Cardiac fibroblast (primary cell): ENCODE measurements around the gene LAX1.
"Not testable (repeated sequence)": the region's sequence is repeated elsewhere in the genome, so short reads cannot be mapped to it uniquely, and the experiment has no call there.

Experiments used
- DNase-seq, 2 donors: peaks; one replicate each; pipeline versions ENCODE4 v3.0.0 to v3.0.0-alpha.2; 2010; ENCODE audit warnings: low read depth in 2 of 2
- H3K4me3 ChIP-seq, 2 donors: replicated peaks in 1 of 2; 1 replicate in 1 of 2; 2 replicates in 1 of 2; pipeline ENCODE4 v1.5.1; 2011; ENCODE audit warnings: low read depth in 2 of 2, low read length in 2 of 2, mild to moderate bottlenecking in 2 of 2, moderate library complexity in 1 of 2
- TF ChIP-seq, protein P1 (sequence below): IDR thresholded peaks from one replicate; pipeline ENCODE4 v1.5.1; 2011; ENCODE audit warnings: low read depth, mild to moderate bottlenecking, low read length, inconsistent platforms

LAX1 gene

DNA sequence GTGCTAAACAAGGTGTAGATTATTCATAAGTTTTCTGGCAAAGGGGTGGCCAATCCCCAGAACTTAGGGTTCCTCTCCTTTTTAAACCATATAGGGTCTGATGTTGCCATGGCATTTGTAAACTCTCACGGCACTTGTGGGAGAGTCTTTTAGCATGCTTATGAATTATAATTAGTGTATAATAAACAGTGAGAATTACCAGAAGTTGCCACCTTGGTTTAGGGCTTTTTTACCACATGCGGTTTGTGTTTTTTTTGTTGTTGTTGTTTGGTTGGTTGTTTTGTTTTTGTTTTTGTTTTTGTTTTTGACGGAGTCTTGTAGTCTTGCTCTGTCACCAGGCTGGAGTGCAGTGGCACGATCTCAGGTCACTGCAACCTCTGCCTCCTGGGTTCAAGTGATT lies 8.9 kb upstream of the LAX1 start:
- no peak overlapping the region for H3K4me3 ChIP-seq
- no peak for DNase-seq
- TF ChIP-seq, protein P1, sequence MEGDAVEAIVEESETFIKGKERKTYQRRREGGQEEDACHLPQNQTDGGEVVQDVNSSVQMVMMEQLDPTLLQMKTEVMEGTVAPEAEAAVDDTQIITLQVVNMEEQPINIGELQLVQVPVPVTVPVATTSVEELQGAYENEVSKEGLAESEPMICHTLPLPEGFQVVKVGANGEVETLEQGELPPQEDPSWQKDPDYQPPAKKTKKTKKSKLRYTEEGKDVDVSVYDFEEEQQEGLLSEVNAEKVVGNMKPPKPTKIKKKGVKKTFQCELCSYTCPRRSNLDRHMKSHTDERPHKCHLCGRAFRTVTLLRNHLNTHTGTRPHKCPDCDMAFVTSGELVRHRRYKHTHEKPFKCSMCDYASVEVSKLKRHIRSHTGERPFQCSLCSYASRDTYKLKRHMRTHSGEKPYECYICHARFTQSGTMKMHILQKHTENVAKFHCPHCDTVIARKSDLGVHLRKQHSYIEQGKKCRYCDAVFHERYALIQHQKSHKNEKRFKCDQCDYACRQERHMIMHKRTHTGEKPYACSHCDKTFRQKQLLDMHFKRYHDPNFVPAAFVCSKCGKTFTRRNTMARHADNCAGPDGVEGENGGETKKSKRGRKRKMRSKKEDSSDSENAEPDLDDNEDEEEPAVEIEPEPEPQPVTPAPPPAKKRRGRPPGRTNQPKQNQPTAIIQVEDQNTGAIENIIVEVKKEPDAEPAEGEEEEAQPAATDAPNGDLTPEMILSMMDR, result no peak

DNA sequence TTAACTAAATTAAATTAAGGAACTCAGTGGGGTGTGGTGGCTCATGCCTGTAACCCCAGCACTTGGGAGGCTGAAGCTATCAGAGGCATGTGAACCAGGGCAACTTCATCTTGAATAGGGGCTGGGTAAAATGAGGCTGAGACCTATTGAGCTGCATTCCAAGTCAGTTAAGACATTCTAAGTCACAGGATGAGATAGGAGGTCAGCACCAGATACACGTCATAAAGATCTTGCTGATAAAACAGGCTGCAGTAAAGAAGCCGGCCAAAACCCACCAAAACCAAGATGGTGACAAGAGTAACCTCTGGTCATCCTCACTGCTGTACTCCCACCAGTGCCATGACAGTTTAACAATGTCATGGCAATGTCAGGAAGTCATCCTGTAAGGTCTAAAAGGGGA lies 6.2 kb upstream of the LAX1 start:
- DNase-seq, result not testable (repeated sequence)

DNA sequence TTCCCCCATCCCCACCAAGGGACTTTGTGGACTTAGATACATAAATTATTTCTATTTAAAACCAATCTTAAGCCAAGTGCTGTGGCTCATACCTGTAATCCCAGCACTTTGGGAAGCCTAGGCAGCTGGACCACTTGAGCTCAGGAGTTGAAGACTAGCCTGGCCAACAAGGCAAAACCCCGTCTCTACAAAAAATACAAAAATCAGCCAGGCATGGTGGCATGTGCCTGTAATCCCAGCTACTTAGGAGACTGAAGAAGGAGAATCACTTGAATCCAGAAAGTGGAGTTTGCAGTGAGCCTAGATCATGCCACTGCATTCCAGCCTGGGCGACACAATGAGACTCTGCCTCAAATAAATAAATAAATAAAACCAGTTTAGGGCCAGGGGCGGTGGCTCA lies 4.5 kb upstream of the LAX1 start:
- H3K4me3 ChIP-seq, result no peak overlapping the region
- TF ChIP-seq, protein P1, result no peak
- no peak for DNase-seq

More for the DNA sequence above, 6.2 kb upstream of the LAX1 start:
- not testable (repeated sequence) for H3K4me3 ChIP-seq

DNA sequence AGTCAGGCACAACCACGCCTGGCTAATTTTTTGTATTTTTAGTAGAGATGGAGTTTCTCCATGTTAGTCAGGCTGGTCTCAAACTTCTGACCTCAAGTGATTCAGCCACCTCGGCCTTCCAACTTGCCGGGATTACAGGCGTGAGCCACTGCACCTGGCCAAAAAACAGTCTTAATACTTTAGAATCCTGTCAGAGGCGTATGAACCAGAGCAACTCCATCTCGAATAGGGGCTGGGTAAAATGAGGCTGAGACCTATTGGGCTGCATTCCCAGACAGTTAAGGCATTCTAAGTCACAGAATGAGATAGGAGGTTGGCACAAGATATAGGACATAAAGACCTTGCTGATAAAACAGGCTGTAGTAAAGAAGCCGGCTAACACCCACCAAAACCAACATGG lies 3.0 kb upstream of the LAX1 start:
- H3K4me3 ChIP-seq, DNase-seq: not testable (repeated sequence)

DNA sequence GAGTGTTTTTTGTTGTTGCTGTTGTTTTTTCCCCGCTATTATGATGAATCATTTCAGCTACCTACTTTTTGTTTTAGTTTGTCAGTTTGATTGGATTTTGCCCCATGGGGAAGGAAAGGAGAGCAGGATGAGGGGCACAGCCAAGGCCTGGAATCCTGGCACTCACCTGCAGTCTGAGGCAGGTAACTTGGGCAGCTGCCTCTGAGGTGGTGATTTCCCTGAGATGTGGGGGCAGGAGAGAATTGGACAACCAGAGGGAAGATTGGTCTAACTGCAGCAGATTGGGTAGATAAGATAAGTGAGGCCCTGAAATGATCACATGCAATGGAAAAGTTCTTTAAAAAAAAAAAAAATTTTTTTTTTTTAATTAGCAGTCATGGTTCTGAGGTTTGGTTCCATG lies 1.5 kb upstream of the LAX1 start:
- H3K4me3 ChIP-seq, result no peak overlapping the region
- no peak for DNase-seq
- TF ChIP-seq, protein P1, result no peak

DNA sequence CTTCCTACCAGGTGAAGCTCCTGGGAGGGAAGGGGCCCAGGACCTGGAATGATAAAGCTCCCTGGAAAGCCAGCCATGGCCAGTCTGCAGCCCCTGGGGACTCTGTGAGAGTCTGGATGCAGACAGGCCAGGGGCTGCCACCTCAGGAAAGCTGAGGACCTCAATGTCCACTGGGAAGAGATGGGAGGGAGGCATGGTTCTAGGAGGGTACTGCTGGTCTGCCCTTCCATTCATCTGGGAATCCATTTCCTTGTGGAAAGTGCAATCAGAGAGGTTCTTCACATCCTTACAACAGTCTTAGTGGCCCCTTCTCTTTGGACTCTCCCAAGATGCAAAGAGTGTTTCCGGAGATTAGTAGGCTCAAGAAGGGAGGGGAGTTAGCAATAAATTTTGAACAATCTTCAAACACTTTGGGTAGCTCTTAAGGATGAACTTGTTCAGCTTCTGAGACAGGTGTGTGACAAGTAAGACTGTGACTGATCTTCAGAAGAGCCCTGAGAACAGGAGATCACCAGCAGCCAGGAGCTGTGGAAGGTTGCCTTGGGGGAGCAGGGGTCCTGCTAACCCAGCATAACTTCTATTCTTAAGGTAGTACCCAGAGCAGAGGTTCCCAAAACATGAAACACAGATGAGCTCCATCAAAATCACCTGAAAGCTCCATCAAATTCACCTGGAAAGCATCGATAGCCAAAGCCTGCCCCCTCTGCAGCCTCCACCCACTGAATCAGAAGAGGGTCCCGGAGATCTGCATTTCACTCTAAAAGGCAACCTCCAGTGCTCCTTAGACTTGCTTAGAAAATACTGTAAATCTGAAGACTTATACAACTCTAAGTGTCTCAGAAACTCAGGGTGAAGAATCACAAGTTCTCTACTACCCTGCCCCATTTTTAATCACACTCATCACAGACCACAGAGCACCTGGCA lies 616 bp upstream of the LAX1 start:
- TF ChIP-seq, protein P1, result no peak
- no peak overlapping the region for H3K4me3 ChIP-seq
- DNase-seq, result no peak

DNA sequence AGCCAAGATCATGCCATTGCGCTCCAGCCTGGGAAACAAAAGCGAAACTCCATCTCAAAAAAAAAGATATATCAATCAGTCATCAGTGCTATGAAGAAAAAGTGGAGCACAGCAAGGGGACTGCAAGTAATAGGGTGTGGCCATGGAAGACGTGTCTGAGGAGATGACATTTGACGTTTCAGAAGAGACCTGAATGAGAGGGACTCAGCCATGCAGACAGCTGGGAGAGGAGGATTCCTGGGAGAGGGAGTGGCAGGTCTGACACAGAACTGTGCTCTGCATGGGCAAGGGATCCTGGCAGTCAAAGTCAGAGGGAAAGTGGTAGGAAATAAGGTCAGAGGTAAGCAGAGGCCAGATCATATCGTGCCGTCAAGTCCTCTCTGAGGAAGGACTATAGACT lies 3.3 kb downstream of the LAX1 start:
- DNase-seq, result no peak
- H3K4me3 ChIP-seq, result no peak overlapping the region
- TF ChIP-seq, protein P1, result no peak
